BE2C (cell line): ENCODE measurements around the gene SLC25A22.

ENCODE experiments used
- DNase-seq: peaks from one replicate; pipeline ENCODE4 v3.0.0-alpha.2; 2020
- H3K27me3 ChIP-seq: fragments of 250-450 bp; sonication (Bioruptor Pico); 2 replicates; pipeline ENCODE4 v1.5.1; 2020; ENCODE audit warnings: mild to moderate bottlenecking
- H3K36me3 ChIP-seq: fragments of 250-450 bp; sonication (Bioruptor Pico); 2 replicates; pipeline ENCODE4 v1.5.1; 2020; ENCODE audit warnings: mild to moderate bottlenecking
- H3K4me1 ChIP-seq: fragments of 250-450 bp; sonication (Bioruptor Pico); 2 replicates; pipeline ENCODE4 v1.5.1; 2020
- H3K4me3 ChIP-seq: 2 replicates; pipeline ENCODE4 v1.5.1; 2011; ENCODE audit warnings: low read depth, low read length
- H3K9me3 ChIP-seq: fragments of 250-450 bp; sonication (Bioruptor Pico); 2 replicates; pipeline ENCODE4 v1.5.1; 2020
- CTCF ChIP-seq: IDR thresholded peaks from 2 replicates; pipeline ENCODE4 v1.5.1; 2012; ENCODE audit warnings: mild to moderate bottlenecking, low read depth, low read length

Gene SLC25A22

GRCh38 chr11:839280-839623, 41.2 kb upstream of the SLC25A22 start:
- Histone ChIP-seq H3K4me3 (no peak overlapping the region), H3K9me3 (no peaks in the 10 kb centered on the region), H3K36me3 (peaks cover 16% of the 10 kb centered on the region), H3K4me1 (no peaks in the 10 kb centered on the region), H3K27me3 (no peaks in the 10 kb centered on the region)
- no peak for TF ChIP-seq CTCF
- no peak for DNase-seq

- no peak overlapping the region for H3K4me3 ChIP-seq
- peaks cover 16% of the 10 kb centered on the region for H3K36me3 ChIP-seq
- DNase-seq, result no peak
- peak; percentile 23 for TF ChIP-seq CTCF
- H3K27me3 ChIP-seq, result no peaks in the 10 kb centered on the region
- no peaks in the 10 kb centered on the region for H3K4me1 ChIP-seq
- H3K9me3 ChIP-seq, result no peaks in the 10 kb centered on the region
Observed at GRCh38 chr11:838441-839279, 40.6 kb upstream of the SLC25A22 start.

- TF ChIP-seq CTCF, result no peak
- no peak overlapping the region for H3K4me3 ChIP-seq
- no peaks in the 10 kb centered on the region for H3K27me3 ChIP-seq
- no peaks in the 10 kb centered on the region for H3K9me3 ChIP-seq
- DNase-seq, result no peak
- H3K36me3 ChIP-seq, result peaks cover 16% of the 10 kb centered on the region
- no peaks in the 10 kb centered on the region for H3K4me1 ChIP-seq
Observed at GRCh38 chr11:837990-838307, 39.9 kb upstream of the SLC25A22 start.

GRCh38 chr11:837189-837989, 39.3 kb upstream of the SLC25A22 start:
- H3K36me3 ChIP-seq, result peaks cover 16% of the 10 kb centered on the region
- no peak for TF ChIP-seq CTCF

GRCh38 chr11:836700-837099, 38.6 kb upstream of the SLC25A22 start:
- no peaks in the 10 kb centered on the region for H3K27me3 ChIP-seq
- no peak for TF ChIP-seq CTCF
- H3K4me3 ChIP-seq, result no peak overlapping the region
- H3K9me3 ChIP-seq, result no peaks in the 10 kb centered on the region
- 0 out of 2 replicates have a peak, but pooled peaks cover under 1% of the 10 kb centered on the region for H3K4me1 ChIP-seq
- H3K36me3 ChIP-seq, result peaks cover 16% of the 10 kb centered on the region
- no peak for DNase-seq

More at GRCh38 chr11:837189-837989, 39.3 kb upstream of the SLC25A22 start:
- no peaks in the 10 kb centered on the region for H3K4me1 ChIP-seq
- DNase-seq, result no peak
- no peaks in the 10 kb centered on the region for H3K9me3 ChIP-seq
- H3K4me3 ChIP-seq, result no peak overlapping the region
- H3K27me3 ChIP-seq, result no peaks in the 10 kb centered on the region

- Histone ChIP-seq H3K4me1 (peaks cover 5% of the 10 kb centered on the region; the same call in 1 of the 2 replicates), H3K9me3 (no peaks in the 10 kb centered on the region)
- TF ChIP-seq CTCF, result no peak
Observed at GRCh38 chr11:836274-836673, 38.2 kb upstream of the SLC25A22 start.

More at GRCh38 chr11:836274-836673, 38.2 kb upstream of the SLC25A22 start:
- H3K4me3 ChIP-seq, result no peak overlapping the region
- H3K27me3 ChIP-seq, result peaks cover under 1% of the 10 kb centered on the region; the same call in 1 of the 2 replicates
- H3K36me3 ChIP-seq, result peaks cover 16% of the 10 kb centered on the region
- no peak for DNase-seq
